Measurements from ENCODE around the gene PLB1. TPM values are rescaled to one million over a fixed set of nuclear protein-coding genes. Genes with fewer than 3 reads are reported as not detected.

The PLB1 gene
- total and polyA plus RNA-seq, 2 donors (not counting 1 experiment from before 2014, with no cell fraction given), result 0.25 to 0.51 TPM

- H3K4me3 Mint-ChIP-seq, result no peak overlapping the region
- H3K4me2 ChIP-seq (replicated peaks; ENCODE audit: low read depth, low read length, poor library complexity, severe bottlenecking), result no peak overlapping the region
- DNase-seq (no peak), ATAC-seq (ENCODE audit: low read depth) (no peak)
- no peaks in the 10 kb centered on the region for H3K9me3 Mint-ChIP-seq (ENCODE audit: insufficient read depth)
- H3K4me3 ChIP-seq (ENCODE audit: control extremely low read depth in 1 of 5, extremely low read depth in 1 of 5, insufficient read depth in 1 of 5, low read depth in 2 of 5, low read length in 4 of 5), result no peak overlapping the region
- H3K4me1 ChIP-seq (ENCODE audit: control insufficient read depth in 2 of 2, insufficient read depth in 2 of 2, low read length in 2 of 2), result peaks cover 4 to 5% of the 10 kb centered on the region in 2 donors
- no peaks in the 10 kb centered on the region for H3K79me2 ChIP-seq (ENCODE audit: control insufficient read depth, insufficient read depth, low read length)
- no peak overlapping the region for H2AFZ ChIP-seq (ENCODE audit: insufficient read depth, low read depth, low read length, poor library complexity, severe bottlenecking)
- ChIA-PET CTCF (interaction anchor here (1.8 kb wide), 1 partner anchor 35 kb away, joined by 10 read pairs; no protein-coding TSS in a partner anchor), POLR2A (no interaction called here)
- no peak overlapping the region for H3K9ac ChIP-seq (ENCODE audit: low read length)
- H3K36me3 ChIP-seq (replicated peaks in 1 of 2; ENCODE audit: control extremely low read depth in 1 of 2, control insufficient read depth in 1 of 2, extremely low read depth in 1 of 2, insufficient read depth in 2 of 2, low read length in 1 of 2), result no peaks in the 10 kb centered on the region
- WGBS (ENCODE audit: insufficient coverage), result 74% methylated on average over 3 of the region's 3 CpGs
- H3K27me3 Mint-ChIP-seq, result no peaks in the 10 kb centered on the region
- no peaks in the 10 kb centered on the region for H4K20me1 ChIP-seq (ENCODE audit: control insufficient read depth, insufficient read depth, low read length, poor library complexity, severe bottlenecking)
- H3K4me1 Mint-ChIP-seq, result peaks cover 4% of the 10 kb centered on the region
- TF ChIP-seq, protein P1, sequence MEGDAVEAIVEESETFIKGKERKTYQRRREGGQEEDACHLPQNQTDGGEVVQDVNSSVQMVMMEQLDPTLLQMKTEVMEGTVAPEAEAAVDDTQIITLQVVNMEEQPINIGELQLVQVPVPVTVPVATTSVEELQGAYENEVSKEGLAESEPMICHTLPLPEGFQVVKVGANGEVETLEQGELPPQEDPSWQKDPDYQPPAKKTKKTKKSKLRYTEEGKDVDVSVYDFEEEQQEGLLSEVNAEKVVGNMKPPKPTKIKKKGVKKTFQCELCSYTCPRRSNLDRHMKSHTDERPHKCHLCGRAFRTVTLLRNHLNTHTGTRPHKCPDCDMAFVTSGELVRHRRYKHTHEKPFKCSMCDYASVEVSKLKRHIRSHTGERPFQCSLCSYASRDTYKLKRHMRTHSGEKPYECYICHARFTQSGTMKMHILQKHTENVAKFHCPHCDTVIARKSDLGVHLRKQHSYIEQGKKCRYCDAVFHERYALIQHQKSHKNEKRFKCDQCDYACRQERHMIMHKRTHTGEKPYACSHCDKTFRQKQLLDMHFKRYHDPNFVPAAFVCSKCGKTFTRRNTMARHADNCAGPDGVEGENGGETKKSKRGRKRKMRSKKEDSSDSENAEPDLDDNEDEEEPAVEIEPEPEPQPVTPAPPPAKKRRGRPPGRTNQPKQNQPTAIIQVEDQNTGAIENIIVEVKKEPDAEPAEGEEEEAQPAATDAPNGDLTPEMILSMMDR (IDR thresholded peaks at IDR 0.05), result no peak
- TF ChIP-seq EZH2 (IDR thresholded peaks at IDR 0.05; ENCODE audit: borderline replicate concordance, insufficient read depth, low read depth, low read length, poor library complexity, severe bottlenecking), result no peak
- H3K27me3 ChIP-seq (replicated peaks in 1 of 4; ENCODE audit: control extremely low read depth in 1 of 4, control insufficient read depth in 3 of 4, insufficient read depth in 4 of 4, low read length in 3 of 4), result no peaks in the 10 kb centered on the region
- intact Hi-C loops (cut with micrococcal nuclease), result no loop called here
- H3K27ac ChIP-seq (ENCODE audit: low read length in 2 of 2), result no peak overlapping the region
- no peak overlapping the region for H3K27ac Mint-ChIP-seq
- H3K9me3 ChIP-seq (ENCODE audit: control extremely low read depth in 1 of 3, control insufficient read depth in 2 of 3, insufficient read depth in 1 of 3, low read length in 2 of 3), result no peaks in the 10 kb centered on the region
Measured at GRCh38 chr2:28630341-28630740, 134.5 kb downstream of the PLB1 start.

DNA sequence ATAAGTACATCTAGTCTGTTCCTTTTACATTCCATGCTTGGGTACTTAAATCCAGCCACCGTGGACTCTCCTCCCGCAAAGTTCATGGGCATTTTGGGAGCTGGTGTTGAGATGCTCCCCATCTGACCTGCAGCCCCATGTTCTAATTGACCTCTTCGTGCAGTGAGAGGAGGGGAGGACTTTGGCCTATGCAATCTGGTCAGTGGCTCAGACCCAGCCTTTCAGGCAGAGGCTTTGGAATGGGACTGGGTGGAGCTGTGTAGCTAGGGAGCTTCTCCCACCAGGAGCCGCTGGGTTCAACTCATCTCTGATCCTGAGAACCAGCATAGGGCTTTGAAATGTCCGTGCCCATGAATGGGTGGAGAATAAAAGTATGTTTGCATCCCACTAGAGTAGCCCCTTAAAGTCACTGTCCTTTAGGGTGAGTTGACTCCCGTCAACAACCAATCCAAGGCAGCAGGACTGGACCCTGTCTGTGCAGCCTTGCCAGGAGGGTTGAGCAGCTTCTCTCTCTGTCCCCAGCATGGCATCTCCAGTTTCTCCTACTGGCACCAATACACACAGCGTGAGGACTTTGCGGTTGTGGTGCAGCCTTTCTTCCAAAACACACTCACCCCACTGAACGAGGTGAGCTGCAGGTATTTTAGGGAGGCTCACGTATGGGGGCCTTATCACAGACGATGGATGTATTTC, 135.8 kb downstream of the PLB1 start:
- Histone ChIP-seq H4K20me1 (ENCODE audit: control insufficient read depth, insufficient read depth, low read length, poor library complexity, severe bottlenecking) (no peaks in the 10 kb centered on the region), H3K4me2 (replicated peaks; ENCODE audit: low read depth, low read length, poor library complexity, severe bottlenecking) (no peak overlapping the region), H3K4me3 (ENCODE audit: control extremely low read depth in 1 of 5, extremely low read depth in 1 of 5, insufficient read depth in 1 of 5, low read depth in 2 of 5, low read length in 4 of 5) (no peak overlapping the region), H3K4me1 (ENCODE audit: control insufficient read depth in 2 of 2, insufficient read depth in 2 of 2, low read length in 2 of 2) (no peaks in the 10 kb centered on the region), H3K9ac (ENCODE audit: low read length) (no peak overlapping the region), H2AFZ (ENCODE audit: insufficient read depth, low read depth, low read length, poor library complexity, severe bottlenecking) (no peak overlapping the region), H3K27ac (ENCODE audit: low read length in 2 of 2) (no peak overlapping the region), H3K27me3 (replicated peaks in 1 of 4; ENCODE audit: control extremely low read depth in 1 of 4, control insufficient read depth in 3 of 4, insufficient read depth in 4 of 4, low read length in 3 of 4) (no peaks in the 10 kb centered on the region), H3K36me3 (replicated peaks in 1 of 2; ENCODE audit: control extremely low read depth in 1 of 2, control insufficient read depth in 1 of 2, extremely low read depth in 1 of 2, insufficient read depth in 2 of 2, low read length in 1 of 2) (no peaks in the 10 kb centered on the region), H3K9me3 (ENCODE audit: control extremely low read depth in 1 of 3, control insufficient read depth in 2 of 3, insufficient read depth in 1 of 3, low read length in 2 of 3) (no peaks in the 10 kb centered on the region), H3K79me2 (ENCODE audit: control insufficient read depth, insufficient read depth, low read length) (no peaks in the 10 kb centered on the region)
- ChIA-PET POLR2A (no interaction called here), CTCF (no interaction called here)
- no peak for TF ChIP-seq EZH2 (IDR thresholded peaks at IDR 0.05; ENCODE audit: borderline replicate concordance, insufficient read depth, low read depth, low read length, poor library complexity, severe bottlenecking)
- TF ChIP-seq, protein P1 (IDR thresholded peaks at IDR 0.05), result no peak
- Mint-ChIP-seq H3K4me3 (no peak overlapping the region), H3K4me1 (no peaks in the 10 kb centered on the region), H3K27me3 (no peaks in the 10 kb centered on the region), H3K27ac (no peak overlapping the region), H3K9me3 (ENCODE audit: insufficient read depth) (no peaks in the 10 kb centered on the region)
- ATAC-seq (ENCODE audit: low read depth), result no peak
- 50% methylated on average over 2 of the region's 11 CpGs for WGBS (ENCODE audit: insufficient coverage)
- DNase-seq, result no peak
- intact Hi-C loops (cut with micrococcal nuclease), result no loop called here
